Omental fat pad (tissue), 4 donors: ENCODE results near the gene RNF149. TPM values are rescaled to one million over a fixed set of nuclear protein-coding genes. Genes with fewer than 3 reads are reported as not detected.
"Not testable (repeated sequence)": the region's sequence is repeated elsewhere in the genome, so short reads cannot be mapped to it uniquely, and the experiment has no call there.

ENCODE experiments used
- ATAC-seq: fragments of 150-250 bp; one replicate; pipeline ENCODE4 v1.9.1; 2016; ENCODE audit warnings: mild to moderate bottlenecking, moderate library complexity; ENCODE audit not compliant: low FRiP score
- DNase-seq: peaks from one replicate; pipeline ENCODE4 v3.0.0-alpha.2; 2019; ENCODE audit warnings: low spot score
- CTCF ChIP-seq, 3 donors: fragments of 450-650 bp; IDR thresholded peaks; one replicate each; pipeline ENCODE4 v1.5.1; 2016 to 2017; ENCODE audit warnings: antibody characterized with exemption in 3 of 3, mild to moderate bottlenecking in 3 of 3, moderate library complexity in 2 of 3
- total RNA-seq, 4 donors: library from RNA; depleted of rRNA; stranded (reverse); fragments of >200 nt; gene quantifications; one replicate each; pipeline ENCODE4 v1.1.0, GENCODE V29; 2016

Gene RNF149
- total RNA-seq, 4 donors from 2014 or later = 96.8 to 191 (median 118) TPM

- DNase-seq = peak; percentile 100
- TF ChIP-seq CTCF (IDR thresholded peaks at IDR 0.05) = no peak
- ATAC-seq = peak; percentile 92
These were observed 56.0 kb downstream of the RNF149 start, which contains the start of gene CNOT11 for GRCh38 chr2:101252408-101253012. TSS of gene CNOT11 (plus strand) at chr2:101252886. CDS start at chr2:101252965, 79 bp downstream.

GRCh38 chr2:101251844-101252407 is 56.6 kb downstream of the RNF149 start:
- DNase-seq = no peak
- no peak for TF ChIP-seq CTCF (IDR thresholded peaks at IDR 0.05)

GRCh38 chr2:101251246-101251781 is 57.2 kb downstream of the RNF149 start:
- ATAC-seq, DNase-seq: not testable (repeated sequence)

More at GRCh38 chr2:101251844-101252407, 56.6 kb downstream of the RNF149 start:
- ATAC-seq = peak; percentile 47

GRCh38 chr2:101249826-101250225 is 58.7 kb downstream of the RNF149 start:
- no peak for TF ChIP-seq CTCF (IDR thresholded peaks at IDR 0.05)
- no peak for DNase-seq
- no peak for ATAC-seq

GRCh38 chr2:101248756-101249155 is 59.7 kb downstream of the RNF149 start:
- DNase-seq, ATAC-seq: not testable (repeated sequence)

GRCh38 chr2:101245468-101245867 is 63.0 kb downstream of the RNF149 start:
- DNase-seq, ATAC-seq: not testable (repeated sequence)

GRCh38 chr2:101244899-101245298 is 63.6 kb downstream of the RNF149 start:
- not testable (repeated sequence) for ATAC-seq, DNase-seq

- DNase-seq, ATAC-seq: not testable (repeated sequence)
These were observed 64.1 kb downstream of the RNF149 start for GRCh38 chr2:101244373-101244772.

- no peak for TF ChIP-seq CTCF (IDR thresholded peaks at IDR 0.05)
- ATAC-seq (no peak), DNase-seq (no peak)
These were observed 67.3 kb downstream of the RNF149 start for GRCh38 chr2:101241158-101241557.

GRCh38 chr2:101240694-101241093 is 67.8 kb downstream of the RNF149 start:
- ATAC-seq, DNase-seq: not testable (repeated sequence)

- ATAC-seq, DNase-seq: not testable (repeated sequence)
These were observed 68.8 kb downstream of the RNF149 start for GRCh38 chr2:101239760-101240118.
